ENCODE data around the gene FAT4.

The FAT4 gene

DNA sequence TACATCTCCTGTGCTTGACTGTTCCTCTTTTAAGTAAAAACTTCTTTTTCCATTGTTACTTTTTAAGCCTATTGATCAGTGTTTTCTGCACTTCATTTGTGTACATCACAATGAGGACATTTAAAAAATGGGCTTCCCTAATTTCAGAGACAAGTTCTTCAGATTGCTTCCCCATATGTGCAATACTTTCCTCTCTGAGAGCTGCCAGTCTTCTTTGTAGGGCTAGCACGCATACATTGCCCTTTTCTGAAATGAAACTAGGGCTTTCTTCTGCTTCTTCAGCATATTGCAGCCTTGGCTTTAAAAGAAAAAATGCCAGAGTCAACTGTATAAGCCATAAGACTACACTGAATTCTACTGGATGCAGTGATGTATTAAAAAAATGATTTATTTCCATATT is 37.8 kb downstream of the FAT4 start:
- Histone ChIP-seq H2AK5ac (ENCODE audit: low read length) (no peak overlapping the region), H3K56ac (ENCODE audit: low read length) (no peak overlapping the region), H2BK5ac (ENCODE audit: low read length) (no peak overlapping the region), H3K18ac (ENCODE audit: low read length) (no peak overlapping the region), H2BK15ac (replicated peaks; ENCODE audit: low read depth) (no peak overlapping the region), H3K79me2 (ENCODE audit: control insufficient read depth, insufficient read depth, low read length) (no peaks in the 10 kb centered on the region), H3K27me3 (ENCODE audit: insufficient read depth, low read length, poor library complexity) (no peaks in the 10 kb centered on the region), H3K36me3 (ENCODE audit: control insufficient read depth, insufficient read depth, low read length) (no peaks in the 10 kb centered on the region), H3K4me1 (ENCODE audit: control insufficient read depth, low read depth, low read length) (no peaks in the 10 kb centered on the region), H3K79me1 (ENCODE audit: low read length) (no peaks in the 10 kb centered on the region), H3K4ac (ENCODE audit: low read depth, low read length) (no peak overlapping the region), H4K8ac (ENCODE audit: low read depth, low read length) (no peak overlapping the region), H4K5ac (ENCODE audit: low read length) (no peak overlapping the region), H3K4me3 (ENCODE audit: low read length) (no peak overlapping the region), H3K4me2 (ENCODE audit: low read length) (no peak overlapping the region), H2BK120ac (ENCODE audit: low read depth, low read length) (no peak overlapping the region), H3K27ac (ENCODE audit: low read depth, low read length) (no peak overlapping the region), H3K9ac (ENCODE audit: low read length) (no peak overlapping the region), H3K23ac (ENCODE audit: low read length) (no peak overlapping the region)
- no CpG with 5 or more reads among the region's 1 CpG for WGBS (ENCODE audit: extremely low coverage, insufficient coverage, low lambda C conversion rate)
- no peak for DNase-seq

DNA sequence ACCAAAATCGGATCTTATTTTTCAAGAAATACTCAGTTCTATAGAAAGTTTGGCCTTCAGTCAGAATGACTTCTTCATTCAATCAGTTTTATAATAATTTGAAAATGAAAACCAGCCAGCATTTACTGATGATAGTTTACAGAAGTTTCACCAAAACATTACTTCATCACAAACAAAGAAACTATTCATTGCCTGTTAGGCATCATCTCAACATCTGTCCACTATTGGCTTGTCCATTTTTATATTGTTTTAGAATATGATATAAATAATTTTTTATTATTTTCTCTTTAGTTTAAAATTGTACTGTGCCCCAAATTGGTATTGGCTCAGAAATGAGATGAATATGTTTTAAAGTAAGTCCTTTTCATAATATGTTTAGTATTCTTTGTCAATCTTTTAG is 38.4 kb downstream of the FAT4 start:
- no peaks in the 10 kb centered on the region for H3K4me1 ChIP-seq (ENCODE audit: control insufficient read depth, low read depth, low read length)
- no peak overlapping the region for H3K4me3 ChIP-seq (ENCODE audit: low read length)
- H3K23ac ChIP-seq (ENCODE audit: low read length): no peak overlapping the region
- WGBS (ENCODE audit: extremely low coverage, insufficient coverage, low lambda C conversion rate): no CpG with 5 or more reads among the region's 1 CpG
- no peaks in the 10 kb centered on the region for H3K79me1 ChIP-seq (ENCODE audit: low read length)
- H3K79me2 ChIP-seq (ENCODE audit: control insufficient read depth, insufficient read depth, low read length): no peaks in the 10 kb centered on the region
- no peaks in the 10 kb centered on the region for H3K36me3 ChIP-seq (ENCODE audit: control insufficient read depth, insufficient read depth, low read length)
- no peak overlapping the region for H2AK5ac ChIP-seq (ENCODE audit: low read length)
- H4K5ac ChIP-seq (ENCODE audit: low read length): no peak overlapping the region
- no peak overlapping the region for H3K27ac ChIP-seq (ENCODE audit: low read depth, low read length)
- H3K56ac ChIP-seq (ENCODE audit: low read length): no peak overlapping the region
- no peak overlapping the region for H2BK5ac ChIP-seq (ENCODE audit: low read length)
- no peak overlapping the region for H3K4ac ChIP-seq (ENCODE audit: low read depth, low read length)
- no peak overlapping the region for H3K18ac ChIP-seq (ENCODE audit: low read length)
- no peak for DNase-seq
- H3K9ac ChIP-seq (ENCODE audit: low read length): no peak overlapping the region
- H2BK15ac ChIP-seq (replicated peaks; ENCODE audit: low read depth): no peak overlapping the region
- no peak overlapping the region for H2BK120ac ChIP-seq (ENCODE audit: low read depth, low read length)
- no peaks in the 10 kb centered on the region for H3K27me3 ChIP-seq (ENCODE audit: insufficient read depth, low read length, poor library complexity)
- no peak overlapping the region for H4K8ac ChIP-seq (ENCODE audit: low read depth, low read length)
- H3K4me2 ChIP-seq (ENCODE audit: low read length): no peak overlapping the region

DNA sequence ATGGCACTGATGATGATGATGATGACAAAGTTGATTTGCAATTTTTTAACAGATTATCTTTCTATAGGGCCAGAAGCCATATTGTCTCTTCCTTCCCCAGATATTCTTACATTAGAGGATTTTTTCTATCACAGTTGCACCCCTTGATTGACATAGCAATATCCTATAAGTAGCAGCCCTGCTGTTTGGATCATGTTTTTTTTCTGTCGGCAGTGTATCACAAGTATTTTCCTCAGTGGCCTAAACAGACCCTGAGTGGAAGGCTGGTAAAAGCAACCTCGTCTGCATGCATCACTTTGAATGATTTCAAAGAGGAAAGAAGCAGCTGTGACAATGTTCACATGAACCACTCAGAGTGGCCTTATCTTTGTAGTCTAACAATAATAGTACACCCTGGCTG is 41.0 kb downstream of the FAT4 start:
- H2BK15ac ChIP-seq (replicated peaks; ENCODE audit: low read depth): no peak overlapping the region
- H2BK120ac ChIP-seq (ENCODE audit: low read depth, low read length): no peak overlapping the region
- H4K5ac ChIP-seq (ENCODE audit: low read length): no peak overlapping the region
- H3K79me1 ChIP-seq (ENCODE audit: low read length): no peaks in the 10 kb centered on the region
- no peak overlapping the region for H3K4ac ChIP-seq (ENCODE audit: low read depth, low read length)
- H3K4me2 ChIP-seq (ENCODE audit: low read length): no peak overlapping the region
- no peak overlapping the region for H2AK5ac ChIP-seq (ENCODE audit: low read length)
- H3K27me3 ChIP-seq (ENCODE audit: insufficient read depth, low read length, poor library complexity): no peaks in the 10 kb centered on the region
- H3K56ac ChIP-seq (ENCODE audit: low read length): no peak overlapping the region
- H3K4me3 ChIP-seq (ENCODE audit: low read length): no peak overlapping the region
- H3K79me2 ChIP-seq (ENCODE audit: control insufficient read depth, insufficient read depth, low read length): no peaks in the 10 kb centered on the region
- WGBS (ENCODE audit: extremely low coverage, insufficient coverage, low lambda C conversion rate): no CpG with 5 or more reads among the region's 2 CpGs
- H4K8ac ChIP-seq (ENCODE audit: low read depth, low read length): no peak overlapping the region
- no peak overlapping the region for H2BK5ac ChIP-seq (ENCODE audit: low read length)
- H3K4me1 ChIP-seq (ENCODE audit: control insufficient read depth, low read depth, low read length): peaks cover 6% of the 10 kb centered on the region
- DNase-seq: no peak
- no peak overlapping the region for H3K18ac ChIP-seq (ENCODE audit: low read length)
- H3K36me3 ChIP-seq (ENCODE audit: control insufficient read depth, insufficient read depth, low read length): no peaks in the 10 kb centered on the region
- no peak overlapping the region for H3K9ac ChIP-seq (ENCODE audit: low read length)
- no peak overlapping the region for H3K27ac ChIP-seq (ENCODE audit: low read depth, low read length)
- no peak overlapping the region for H3K23ac ChIP-seq (ENCODE audit: low read length)

DNA sequence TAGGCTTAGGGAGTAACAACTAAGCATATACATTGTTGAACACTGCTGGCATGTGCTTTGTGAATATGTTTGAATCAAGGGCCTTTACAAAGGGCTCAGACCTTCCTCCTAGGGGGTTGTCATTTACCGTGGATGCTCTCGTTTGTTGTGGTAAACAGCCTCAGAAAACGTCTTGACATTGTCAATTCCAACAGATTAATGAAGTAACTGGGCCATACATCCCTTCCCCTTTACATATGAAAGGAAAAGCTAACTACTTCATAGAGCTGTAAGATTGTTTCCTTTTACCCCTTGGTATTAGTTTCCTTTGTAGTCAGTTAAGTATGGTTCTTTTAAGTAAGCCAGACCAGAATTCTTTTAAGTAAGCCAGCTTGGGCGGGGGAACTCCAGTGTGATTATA is 42.9 kb downstream of the FAT4 start:
- DNase-seq: peak; percentile 49
- Histone ChIP-seq H3K56ac (ENCODE audit: low read length) (no peak overlapping the region), H3K9ac (ENCODE audit: low read length) (no peak overlapping the region), H2BK5ac (ENCODE audit: low read length) (no peak overlapping the region), H2BK15ac (replicated peaks; ENCODE audit: low read depth) (no peak overlapping the region), H3K4me2 (ENCODE audit: low read length) (no peak overlapping the region), H4K8ac (ENCODE audit: low read depth, low read length) (no peak overlapping the region), H3K4me3 (ENCODE audit: low read length) (no peak overlapping the region), H3K79me1 (ENCODE audit: low read length) (no peaks in the 10 kb centered on the region), H3K79me2 (ENCODE audit: control insufficient read depth, insufficient read depth, low read length) (no peaks in the 10 kb centered on the region), H4K5ac (ENCODE audit: low read length) (no peak overlapping the region), H3K4ac (ENCODE audit: low read depth, low read length) (no peak overlapping the region), H3K27ac (ENCODE audit: low read depth, low read length) (no peak overlapping the region), H2AK5ac (ENCODE audit: low read length) (no peak overlapping the region), H3K18ac (ENCODE audit: low read length) (no peak overlapping the region), H3K36me3 (ENCODE audit: control insufficient read depth, insufficient read depth, low read length) (no peaks in the 10 kb centered on the region), H3K4me1 (ENCODE audit: control insufficient read depth, low read depth, low read length) (peaks cover 6% of the 10 kb centered on the region), H3K27me3 (ENCODE audit: insufficient read depth, low read length, poor library complexity) (no peaks in the 10 kb centered on the region), H2BK120ac (ENCODE audit: low read depth, low read length) (no peak overlapping the region), H3K23ac (ENCODE audit: low read length) (no peak overlapping the region)
- no CpG with 5 or more reads among the region's 4 CpGs for WGBS (ENCODE audit: extremely low coverage, insufficient coverage, low lambda C conversion rate)

DNA sequence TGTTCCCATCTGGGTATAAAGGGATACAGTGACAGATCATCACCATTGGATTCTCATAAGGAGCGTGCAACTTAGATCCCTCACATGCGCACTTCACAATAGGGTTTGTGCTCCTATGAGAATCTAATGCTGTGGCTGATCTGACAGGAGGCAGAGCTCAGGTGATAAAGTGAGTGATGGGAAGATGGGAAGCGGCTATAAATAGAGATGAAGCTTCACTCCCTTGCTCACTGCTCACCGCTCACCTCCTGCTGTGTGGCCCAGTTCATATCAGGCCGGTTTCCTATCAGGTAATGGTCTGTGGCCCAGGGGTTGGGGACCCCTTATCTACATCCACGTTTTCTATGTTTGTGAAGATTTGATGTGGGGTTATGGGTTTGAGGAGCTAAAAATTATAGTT is 43.7 kb downstream of the FAT4 start:
- Histone ChIP-seq H3K79me2 (ENCODE audit: control insufficient read depth, insufficient read depth, low read length) (no peaks in the 10 kb centered on the region), H4K8ac (ENCODE audit: low read depth, low read length) (no peak overlapping the region), H2BK5ac (ENCODE audit: low read length) (no peak overlapping the region), H4K5ac (ENCODE audit: low read length) (no peak overlapping the region), H3K4me2 (ENCODE audit: low read length) (no peak overlapping the region), H3K4me1 (ENCODE audit: control insufficient read depth, low read depth, low read length) (peaks cover 6% of the 10 kb centered on the region), H3K36me3 (ENCODE audit: control insufficient read depth, insufficient read depth, low read length) (no peaks in the 10 kb centered on the region), H3K79me1 (ENCODE audit: low read length) (no peaks in the 10 kb centered on the region), H3K18ac (ENCODE audit: low read length) (no peak overlapping the region), H3K9ac (ENCODE audit: low read length) (no peak overlapping the region), H3K4ac (ENCODE audit: low read depth, low read length) (no peak overlapping the region), H3K23ac (ENCODE audit: low read length) (no peak overlapping the region), H3K27me3 (ENCODE audit: insufficient read depth, low read length, poor library complexity) (no peaks in the 10 kb centered on the region), H3K56ac (ENCODE audit: low read length) (no peak overlapping the region), H3K27ac (ENCODE audit: low read depth, low read length) (no peak overlapping the region), H2BK15ac (replicated peaks; ENCODE audit: low read depth) (no peak overlapping the region), H2BK120ac (ENCODE audit: low read depth, low read length) (no peak overlapping the region), H3K4me3 (ENCODE audit: low read length) (no peak overlapping the region), H2AK5ac (ENCODE audit: low read length) (no peak overlapping the region)
- DNase-seq: peak; percentile 57
- WGBS (ENCODE audit: extremely low coverage, insufficient coverage, low lambda C conversion rate): no CpG with 5 or more reads among the region's 6 CpGs

DNA sequence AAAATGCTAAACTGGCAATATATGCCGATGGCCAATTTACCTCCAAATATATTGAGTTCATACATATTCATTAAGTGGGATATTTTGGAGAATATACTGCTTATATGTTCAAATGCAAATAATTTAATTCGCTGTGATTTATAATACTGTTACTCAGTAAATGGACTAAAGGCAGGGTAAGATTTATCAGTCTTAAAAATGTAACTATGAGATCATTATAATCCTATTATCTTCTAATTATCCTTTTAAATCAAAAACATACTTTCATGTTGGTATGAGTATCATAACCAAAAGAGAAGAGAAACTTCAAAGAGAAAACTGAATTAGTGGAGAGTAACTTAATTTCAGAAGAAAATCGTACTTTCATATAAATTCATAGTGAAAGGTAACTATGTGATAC is 44.6 kb downstream of the FAT4 start:
- H2BK15ac ChIP-seq (replicated peaks; ENCODE audit: low read depth): no peak overlapping the region
- peaks cover 6% of the 10 kb centered on the region for H3K4me1 ChIP-seq (ENCODE audit: control insufficient read depth, low read depth, low read length)
- DNase-seq: no peak
- H3K4ac ChIP-seq (ENCODE audit: low read depth, low read length): no peak overlapping the region
- no peaks in the 10 kb centered on the region for H3K79me1 ChIP-seq (ENCODE audit: low read length)
- no peak overlapping the region for H3K23ac ChIP-seq (ENCODE audit: low read length)
- H2BK5ac ChIP-seq (ENCODE audit: low read length): no peak overlapping the region
- no peak overlapping the region for H2AK5ac ChIP-seq (ENCODE audit: low read length)
- no peak overlapping the region for H4K8ac ChIP-seq (ENCODE audit: low read depth, low read length)
- no peak overlapping the region for H3K56ac ChIP-seq (ENCODE audit: low read length)
- H3K4me2 ChIP-seq (ENCODE audit: low read length): no peak overlapping the region
- no CpG with 5 or more reads among the region's 3 CpGs for WGBS (ENCODE audit: extremely low coverage, insufficient coverage, low lambda C conversion rate)
- no peak overlapping the region for H2BK120ac ChIP-seq (ENCODE audit: low read depth, low read length)
- H3K36me3 ChIP-seq (ENCODE audit: control insufficient read depth, insufficient read depth, low read length): no peaks in the 10 kb centered on the region
- H3K18ac ChIP-seq (ENCODE audit: low read length): no peak overlapping the region
- no peaks in the 10 kb centered on the region for H3K27me3 ChIP-seq (ENCODE audit: insufficient read depth, low read length, poor library complexity)
- H3K79me2 ChIP-seq (ENCODE audit: control insufficient read depth, insufficient read depth, low read length): no peaks in the 10 kb centered on the region
- H3K4me3 ChIP-seq (ENCODE audit: low read length): no peak overlapping the region
- no peak overlapping the region for H3K27ac ChIP-seq (ENCODE audit: low read depth, low read length)
- no peak overlapping the region for H4K5ac ChIP-seq (ENCODE audit: low read length)
- no peak overlapping the region for H3K9ac ChIP-seq (ENCODE audit: low read length)

Data from mesendoderm (in vitro differentiated cells).